HG03135 (cell line): ENCODE data around the gene ATL2.
"Not testable (repeated sequence)": the region's sequence is repeated elsewhere in the genome, so short reads cannot be mapped to it uniquely, and the experiment has no call there.

ENCODE experiments used
- ATAC-seq: cut with Tn5 transposase; IDR thresholded peaks from one replicate; pipeline ENCODE4 v1.9.1; 2021; ENCODE audit warnings: mild to moderate bottlenecking, moderate library complexity; ENCODE audit not compliant: unreplicated experiment

The ATL2 gene

DNA sequence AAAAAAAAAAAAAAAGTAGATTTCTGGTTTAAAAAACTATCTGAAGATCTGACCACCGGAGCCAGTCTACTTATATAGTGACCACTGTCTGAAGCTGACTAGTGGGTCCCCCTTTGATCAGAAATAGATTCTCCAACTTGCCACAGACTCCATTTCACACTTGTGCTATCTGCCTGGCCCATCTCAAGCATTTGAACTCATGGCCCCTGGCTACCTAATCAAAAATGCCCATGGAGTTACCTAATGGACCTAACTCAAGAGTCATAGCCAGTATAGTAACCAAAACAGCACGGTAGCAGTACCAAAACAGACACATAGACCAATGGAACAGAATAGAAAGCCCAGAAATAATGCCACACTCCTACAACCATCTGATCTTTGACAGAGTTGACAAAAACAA, 17.0 kb upstream of the ATL2 start:
- no peak for ATAC-seq

DNA sequence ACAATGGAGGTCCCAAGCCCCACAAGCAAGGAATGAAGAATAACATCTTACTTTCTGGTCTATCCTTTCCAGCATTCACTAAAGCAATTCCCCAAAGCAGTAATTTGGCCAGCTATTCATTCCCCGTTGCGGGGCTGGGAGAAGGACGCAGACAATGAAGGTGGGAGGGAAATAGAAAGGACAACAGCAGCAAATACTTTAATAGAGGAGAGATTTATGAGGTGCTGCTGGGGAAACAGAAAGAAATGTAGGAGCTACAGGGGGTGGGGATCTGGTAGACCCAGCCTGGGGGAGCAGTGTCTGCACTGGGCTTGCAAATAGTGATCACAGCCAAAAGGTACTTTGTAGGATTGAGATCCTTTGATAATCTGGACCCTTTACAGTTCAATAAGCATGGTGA, 13.9 kb upstream of the ATL2 start:
- no peak for ATAC-seq

- no peak for ATAC-seq
Observed at GRCh38 chr2:38387887-38388286, 10.8 kb upstream of the ATL2 start.

GRCh38 chr2:38386821-38387220, 9.7 kb upstream of the ATL2 start:
- ATAC-seq = no peak

DNA sequence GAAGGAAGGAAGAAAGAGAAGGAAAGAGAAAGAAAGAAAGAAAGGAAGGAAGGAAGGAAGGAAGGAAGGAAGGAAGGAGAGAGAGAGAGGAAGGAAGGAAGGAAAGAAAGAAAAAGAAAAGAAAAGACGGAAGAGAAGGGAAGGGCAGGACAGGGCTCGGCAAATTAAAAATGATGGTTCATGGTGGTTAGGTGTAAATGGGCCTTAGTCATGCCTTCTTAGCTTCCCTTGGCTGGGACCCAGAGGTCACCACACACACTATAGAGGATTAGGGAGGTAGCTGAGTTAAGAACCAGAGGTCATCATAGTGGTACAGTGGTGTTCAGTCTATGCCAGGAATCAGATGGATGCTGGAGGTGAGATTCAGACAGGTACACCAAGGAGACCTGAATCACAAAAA, 9.3 kb upstream of the ATL2 start:
- ATAC-seq = no peak

GRCh38 chr2:38384338-38384737, 7.3 kb upstream of the ATL2 start:
- no peak for ATAC-seq

GRCh38 chr2:38383741-38384140, 6.7 kb upstream of the ATL2 start:
- not testable (repeated sequence) for ATAC-seq

DNA sequence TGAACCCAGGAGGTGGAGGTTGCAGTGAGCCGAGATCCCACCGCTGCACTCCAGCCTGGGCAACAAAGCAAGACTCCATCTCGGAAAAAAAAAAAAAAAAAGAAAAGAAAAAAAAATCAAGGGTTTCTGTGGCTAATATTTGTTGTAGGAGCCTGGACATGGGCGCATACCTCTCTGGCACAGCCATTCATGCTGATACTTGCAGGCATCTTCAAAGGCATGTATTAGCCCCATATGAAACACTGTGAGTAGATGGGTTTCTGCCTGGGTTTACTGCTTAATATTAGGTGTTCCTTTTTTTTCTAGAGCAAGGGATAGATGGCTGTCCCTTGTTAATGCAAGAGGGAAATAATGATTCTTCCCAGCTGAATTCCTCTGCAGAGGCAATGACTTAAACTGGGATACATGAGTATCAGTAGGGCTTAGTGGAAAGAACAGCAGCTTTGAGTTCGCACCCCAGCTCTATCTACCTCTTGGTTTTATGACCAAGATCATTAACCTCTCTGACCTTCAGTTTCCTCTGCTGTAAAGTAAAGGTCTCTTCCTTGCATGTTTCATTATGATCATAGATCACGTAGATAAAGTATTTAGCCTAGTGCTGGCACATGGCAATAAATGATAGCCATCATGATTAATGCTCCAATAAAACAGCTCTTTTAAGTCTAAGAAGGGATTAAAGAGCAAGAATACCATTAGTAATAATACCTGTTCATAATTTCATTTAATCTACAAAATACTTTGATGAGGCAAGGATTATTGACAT, 4.5 kb upstream of the ATL2 start:
- no peak for ATAC-seq

GRCh38 chr2:38380397-38381130, 3.5 kb upstream of the ATL2 start:
- no peak for ATAC-seq

DNA sequence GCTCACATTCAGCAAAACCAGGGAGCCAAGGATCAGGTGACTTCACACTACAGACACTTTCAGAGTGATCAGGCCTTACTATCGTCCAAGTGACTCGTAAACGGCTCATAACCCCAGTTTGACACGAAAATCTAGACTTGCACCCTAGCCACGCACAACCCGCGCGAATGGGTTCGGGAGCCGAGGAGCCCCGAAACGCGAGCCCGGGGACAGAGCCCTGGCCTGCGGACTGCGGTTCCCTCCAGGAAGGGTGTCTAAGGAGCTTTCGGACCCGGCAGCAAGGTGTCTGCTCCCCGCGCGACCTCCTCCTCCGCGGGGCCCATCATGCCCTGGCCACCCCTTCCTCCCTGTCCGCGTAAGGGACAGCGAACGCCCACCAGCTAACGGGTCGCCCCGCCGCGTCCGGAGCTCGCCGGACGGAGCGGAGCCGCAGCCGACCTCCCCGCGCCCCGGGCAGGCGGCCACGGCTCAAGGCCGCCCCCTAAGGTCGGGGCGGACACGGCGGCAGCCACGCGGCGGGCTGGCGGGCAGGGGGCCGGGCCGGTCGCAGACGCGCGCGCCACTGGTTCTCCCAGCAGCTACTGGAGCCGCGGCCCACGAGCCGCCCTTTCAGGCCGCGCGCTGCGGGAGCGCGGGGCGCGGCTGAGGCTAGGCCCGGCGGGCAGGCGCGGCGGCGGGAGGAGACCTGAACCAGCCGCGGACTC, 575 bp downstream of the ATL2 start:
- ATAC-seq = peak; percentile 70

GRCh38 chr2:38375696-38376345, 1.3 kb downstream of the ATL2 start:
- no peak for ATAC-seq

DNA sequence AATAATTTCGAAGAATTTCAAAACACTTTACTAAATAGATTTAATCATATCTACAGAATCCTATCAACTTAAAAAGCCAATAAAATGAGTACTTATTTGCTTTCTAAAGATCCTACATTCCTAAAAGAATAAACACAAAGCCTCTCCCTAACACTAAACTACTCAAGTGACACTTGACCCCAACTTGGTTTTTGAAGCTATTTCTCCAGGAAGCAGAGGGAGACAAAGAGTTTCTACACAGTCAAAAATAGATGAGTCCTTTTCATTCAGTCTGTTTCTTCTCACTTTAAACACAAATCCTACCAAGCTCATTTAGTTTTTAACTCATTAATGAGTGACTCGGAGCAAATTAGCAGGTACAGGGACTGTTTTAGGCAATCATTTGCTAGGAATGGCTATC, 2.1 kb downstream of the ATL2 start:
- ATAC-seq = no peak

GRCh38 chr2:38371235-38371634, 5.8 kb downstream of the ATL2 start:
- ATAC-seq = no peak

GRCh38 chr2:38370664-38371063, 6.4 kb downstream of the ATL2 start:
- no peak for ATAC-seq

- ATAC-seq = no peak
Observed at GRCh38 chr2:38362232-38362631, 14.8 kb downstream of the ATL2 start.

GRCh38 chr2:38360177-38360576, 16.9 kb downstream of the ATL2 start:
- ATAC-seq = no peak

DNA sequence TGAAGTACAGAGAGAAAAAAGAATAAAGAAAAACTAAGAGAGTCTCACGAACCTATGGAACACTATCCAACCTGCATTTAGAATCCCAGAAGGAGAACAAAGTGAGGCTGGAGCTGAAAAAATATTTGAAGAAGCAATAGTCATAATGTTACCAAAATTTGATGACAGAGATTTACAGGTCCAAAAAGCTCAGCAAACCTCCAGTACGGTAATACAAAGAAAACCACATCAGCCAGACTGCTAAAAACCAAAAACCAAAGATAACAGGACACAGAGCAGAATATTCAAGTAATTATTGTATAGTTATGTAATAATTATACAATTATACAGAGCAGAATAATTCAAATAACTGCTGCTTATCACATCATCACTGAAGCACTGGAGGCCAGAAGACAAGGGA, 23.7 kb downstream of the ATL2 start:
- no peak for ATAC-seq

DNA sequence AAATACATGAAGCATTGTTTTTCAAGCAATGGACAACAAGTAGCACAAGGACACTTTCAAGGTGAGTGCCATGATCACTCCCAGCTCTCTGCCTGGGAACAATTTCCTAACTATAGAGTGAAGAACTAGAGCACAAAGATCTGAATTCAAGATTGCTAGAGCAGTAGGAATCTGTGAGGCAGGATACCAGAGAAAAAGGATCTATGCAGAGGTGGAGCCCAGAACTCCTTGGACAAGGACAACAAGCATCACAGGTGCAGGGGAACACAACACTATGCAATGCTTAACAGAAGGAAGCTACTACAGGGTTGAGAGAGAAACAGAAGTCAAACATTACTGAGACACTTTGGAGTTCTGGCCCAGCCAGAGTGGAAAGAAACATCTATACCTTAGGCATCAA, 24.7 kb downstream of the ATL2 start:
- ATAC-seq = no peak

DNA sequence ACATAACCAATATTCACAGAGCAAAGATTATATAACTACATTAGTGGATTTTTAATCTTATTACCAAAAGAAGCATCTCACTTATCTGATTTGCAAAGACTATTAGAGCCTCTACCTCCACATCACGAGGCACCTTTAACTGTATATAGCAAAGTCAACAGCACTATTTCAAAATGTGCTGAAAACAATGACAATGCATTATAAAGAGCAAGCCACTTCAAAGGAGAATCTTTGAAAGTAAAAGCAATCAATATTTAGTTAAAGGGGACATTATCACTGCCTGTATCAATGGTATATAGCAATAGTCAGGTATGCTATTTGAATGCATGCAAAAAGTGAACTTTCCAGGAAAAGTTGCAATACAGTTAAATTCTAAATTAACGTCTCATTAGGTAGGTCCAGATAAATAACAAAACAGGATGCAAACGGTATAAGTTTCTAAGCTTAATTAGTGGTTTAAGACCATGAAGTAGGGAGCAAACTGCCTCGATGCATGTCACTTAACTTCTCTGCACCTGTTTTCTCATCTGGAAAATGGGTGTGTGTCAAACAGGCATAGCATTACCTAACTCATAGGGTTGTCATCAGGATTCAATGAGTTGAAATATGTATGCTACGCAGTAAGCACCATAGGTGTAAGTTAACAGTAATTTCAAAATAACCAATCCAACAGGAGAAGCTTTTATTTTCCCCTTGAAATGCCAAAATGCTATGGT, 31.6 kb downstream of the ATL2 start:
- ATAC-seq = no peak

GRCh38 chr2:38344813-38345212, 32.3 kb downstream of the ATL2 start:
- ATAC-seq = no peak

DNA sequence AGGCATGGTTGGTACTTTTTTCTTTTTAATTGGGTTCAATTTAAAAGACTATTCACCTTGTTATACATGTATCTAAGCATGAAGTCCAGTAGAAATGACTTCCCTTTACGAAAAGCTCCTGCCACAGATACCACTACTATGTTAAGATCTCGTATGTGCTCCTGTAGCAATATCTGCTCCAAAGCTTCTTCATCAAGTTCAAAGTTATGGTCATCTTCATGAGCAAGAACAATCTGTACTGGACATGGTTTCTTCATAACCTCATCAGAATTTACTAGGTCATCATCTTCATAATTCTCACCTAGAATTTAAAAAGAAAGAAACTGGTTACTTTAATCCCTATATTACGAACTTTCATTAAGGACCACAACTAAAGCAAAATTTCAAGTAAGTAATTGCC, 33.9 kb downstream of the ATL2 start:
- no peak for ATAC-seq
